Central memory CD4-positive, alpha-beta T cell (primary cell): Measurements from ENCODE around the gene MRPL40.
A peak's percentile ranks its signal among the peaks of the same experiment; 100 is the strongest.

Experiments
- DNase-seq: peaks from one replicate; pipeline ENCODE4 v3.0.0; 2022

The MRPL40 gene

GRCh38 chr22:19463491-19464469 lies 31.4 kb downstream of the MRPL40 start:
- no peak for DNase-seq

DNA sequence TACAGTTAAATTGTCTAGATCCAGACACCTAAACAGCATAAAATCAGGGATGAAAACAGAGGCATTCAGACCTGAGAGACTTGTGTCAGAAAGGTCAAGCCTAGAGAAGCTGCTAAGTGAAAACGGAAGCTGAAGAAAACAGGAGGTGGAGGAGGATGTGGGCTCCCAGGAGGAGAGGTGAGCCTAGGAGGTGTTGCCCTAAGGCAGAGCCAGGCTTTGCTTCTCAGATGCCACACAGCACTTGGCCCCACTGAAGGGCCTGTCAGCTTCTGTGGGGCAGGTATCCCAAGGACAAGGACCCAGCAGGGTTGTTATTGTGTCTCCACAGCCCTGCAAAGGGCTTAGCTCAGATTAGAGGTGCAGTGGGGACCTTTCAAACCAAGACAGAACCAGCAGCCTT lies 32.2 kb downstream of the MRPL40 start:
- no peak for DNase-seq

DNA sequence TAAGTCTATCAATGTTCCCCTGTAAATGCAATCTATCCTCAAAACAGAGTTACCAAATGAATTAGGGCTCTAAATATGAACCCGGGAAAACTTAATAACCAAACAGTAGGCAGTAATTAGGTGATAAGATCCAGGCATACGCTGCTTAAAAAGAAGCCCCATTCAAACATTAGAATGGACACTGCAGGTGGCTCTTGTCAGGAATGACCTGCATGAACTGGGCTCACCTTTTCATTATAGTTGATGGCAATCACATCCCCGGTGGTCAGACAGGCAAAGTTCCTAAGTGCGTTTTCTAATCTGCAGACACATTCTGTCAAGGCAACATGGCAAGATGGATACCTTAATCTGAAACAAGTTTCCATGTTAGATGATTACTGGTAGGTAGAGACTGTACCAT lies 32.6 kb downstream of the MRPL40 start:
- DNase-seq, result no peak

GRCh38 chr22:19466126-19466716 lies 33.9 kb downstream of the MRPL40 start:
- DNase-seq, result no peak

DNA sequence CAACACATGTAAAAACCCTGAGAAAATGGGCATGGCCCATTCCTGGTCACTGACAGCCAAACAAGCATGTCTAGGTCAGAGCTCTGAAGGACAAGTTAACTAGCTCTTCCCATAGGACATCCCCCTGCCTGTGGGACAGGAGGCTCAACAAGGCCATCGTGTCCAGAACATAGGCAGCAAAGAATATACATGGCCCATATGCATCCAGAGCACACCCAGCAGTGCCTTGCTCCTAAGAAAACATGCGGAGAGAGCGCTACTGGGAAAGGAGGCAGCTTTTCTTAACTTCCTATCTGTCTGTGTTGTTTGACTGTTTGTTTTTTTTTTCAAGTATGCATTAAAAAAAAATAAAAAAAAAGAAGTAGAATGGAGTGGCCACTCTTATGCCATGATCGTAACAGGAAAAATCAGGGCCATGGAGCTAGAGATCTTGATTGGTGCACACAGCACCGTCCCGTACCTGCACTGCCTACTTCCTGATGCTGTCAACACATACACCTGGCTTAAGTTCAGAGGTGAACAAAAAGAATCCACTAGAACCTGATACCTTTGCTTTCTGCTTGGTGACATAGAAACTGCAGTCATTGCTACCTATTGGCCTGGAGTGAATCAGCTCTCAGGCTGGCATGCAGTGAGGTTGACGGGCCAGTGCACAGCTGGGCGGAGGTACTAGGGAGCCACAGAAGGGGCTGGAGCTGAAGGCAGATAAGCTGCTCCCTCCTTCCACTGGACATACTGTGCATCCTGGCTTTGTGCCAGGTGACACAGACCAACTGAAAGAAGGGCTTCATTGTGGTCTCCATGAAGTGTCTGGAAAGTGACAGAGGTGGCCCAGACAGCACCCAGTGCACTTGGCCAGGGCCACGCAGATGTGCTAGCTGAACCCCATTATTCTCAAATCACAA lies 34.8 kb downstream of the MRPL40 start:
- no peak for DNase-seq

- DNase-seq, result no peak
Observed at GRCh38 chr22:19467912-19468311, 35.6 kb downstream of the MRPL40 start.

DNA sequence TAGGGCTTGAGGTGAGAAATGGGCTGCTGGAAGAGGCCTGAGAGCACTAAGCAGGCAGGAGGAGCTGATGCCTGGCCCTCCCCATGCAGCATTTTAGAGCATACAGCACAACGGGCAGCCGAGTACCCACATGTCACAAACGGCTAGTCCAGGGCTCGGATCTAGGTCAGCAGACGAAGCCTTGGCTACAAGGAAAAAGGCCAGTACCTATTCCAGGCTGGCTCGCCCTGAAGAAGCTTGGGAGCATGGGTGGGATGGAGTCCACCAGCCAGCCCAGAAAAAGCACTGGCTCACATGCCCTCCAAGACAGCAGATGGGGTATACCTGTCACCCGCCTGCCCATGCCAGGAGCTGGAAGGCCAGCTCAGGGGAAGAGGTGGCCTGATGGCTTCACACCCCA lies 37.1 kb downstream of the MRPL40 start:
- DNase-seq, result no peak

GRCh38 chr22:19470010-19470409 lies 37.7 kb downstream of the MRPL40 start:
- no peak for DNase-seq

- no peak for DNase-seq
Observed at GRCh38 chr22:19471572-19471971, 39.2 kb downstream of the MRPL40 start.

GRCh38 chr22:19472233-19472632 lies 39.9 kb downstream of the MRPL40 start:
- DNase-seq, result no peak

DNA sequence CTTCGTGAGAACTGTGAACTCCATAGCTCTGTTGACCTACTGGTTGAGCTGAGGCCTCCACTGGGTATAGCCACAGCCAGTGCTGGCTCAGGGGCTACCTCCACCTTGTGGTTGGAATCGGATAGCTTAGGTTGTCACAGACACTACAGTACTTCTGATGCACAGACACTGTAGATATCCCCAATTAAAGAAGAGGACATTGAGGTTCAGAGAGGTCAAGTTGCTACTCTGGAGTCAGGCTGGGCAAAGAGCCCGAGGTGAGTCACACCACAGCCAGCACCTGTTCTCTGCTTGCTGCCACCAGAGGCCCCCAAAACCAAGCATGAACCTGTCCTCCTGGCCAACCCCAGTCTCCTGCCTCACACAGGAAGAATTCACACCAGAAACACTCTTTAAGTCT lies 41.2 kb downstream of the MRPL40 start:
- no peak for DNase-seq

DNA sequence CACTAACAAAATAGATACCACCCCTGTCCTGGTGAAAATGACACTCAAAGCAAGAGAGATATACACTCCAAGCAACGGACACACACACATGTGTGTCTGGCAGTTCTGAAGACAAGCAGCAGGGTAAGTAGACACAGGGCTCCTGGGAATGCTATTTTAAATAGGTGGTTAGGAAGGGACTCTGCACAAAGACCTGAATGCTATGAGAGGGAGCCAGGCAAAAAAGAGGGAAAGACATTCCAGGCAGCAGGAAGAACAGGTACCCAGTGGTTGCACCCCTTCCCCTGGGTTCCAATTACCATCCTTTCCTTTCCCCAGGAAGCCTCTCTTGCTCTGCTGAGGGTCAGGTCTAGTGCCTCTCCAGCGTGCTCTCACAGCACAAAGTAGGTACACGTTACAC lies 43.7 kb downstream of the MRPL40 start:
- DNase-seq, result no peak

DNA sequence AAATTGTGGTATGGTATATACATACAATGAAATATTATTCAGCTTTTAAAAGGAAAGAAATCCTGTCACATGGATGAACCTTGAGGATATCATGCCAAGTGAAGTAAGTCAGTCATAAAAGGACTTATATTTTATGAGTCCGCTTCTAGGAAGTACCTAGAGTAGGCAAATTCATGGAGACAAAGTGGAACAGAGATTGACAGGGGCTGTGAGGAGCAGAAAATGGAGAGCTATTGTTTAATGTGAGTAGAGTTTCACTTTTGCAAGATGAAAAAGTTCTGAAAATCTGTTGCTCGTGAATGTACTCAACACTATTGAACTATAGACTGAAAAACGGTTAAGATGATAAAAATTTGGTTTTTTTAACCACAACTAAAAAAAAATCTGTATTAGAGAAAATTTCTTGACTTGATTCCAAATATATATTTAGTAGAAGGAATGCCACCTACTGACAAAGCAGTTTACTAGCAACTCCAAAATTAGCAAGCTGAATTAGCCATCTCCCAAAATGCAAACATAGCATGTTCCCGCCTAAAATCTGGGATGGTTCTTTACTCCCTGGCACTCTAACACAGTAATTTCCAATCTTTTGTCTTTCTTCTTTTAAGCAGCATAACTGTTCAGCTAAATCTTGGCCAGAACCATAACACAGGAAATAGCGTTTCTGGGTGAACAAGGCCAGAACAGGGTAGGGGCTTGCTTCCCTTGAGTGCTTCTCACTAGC lies 45.1 kb downstream of the MRPL40 start:
- peak; percentile 8 for DNase-seq

- peak; percentile 18 for DNase-seq
Observed at GRCh38 chr22:19478045-19478900, 45.9 kb downstream of the MRPL40 start.

DNA sequence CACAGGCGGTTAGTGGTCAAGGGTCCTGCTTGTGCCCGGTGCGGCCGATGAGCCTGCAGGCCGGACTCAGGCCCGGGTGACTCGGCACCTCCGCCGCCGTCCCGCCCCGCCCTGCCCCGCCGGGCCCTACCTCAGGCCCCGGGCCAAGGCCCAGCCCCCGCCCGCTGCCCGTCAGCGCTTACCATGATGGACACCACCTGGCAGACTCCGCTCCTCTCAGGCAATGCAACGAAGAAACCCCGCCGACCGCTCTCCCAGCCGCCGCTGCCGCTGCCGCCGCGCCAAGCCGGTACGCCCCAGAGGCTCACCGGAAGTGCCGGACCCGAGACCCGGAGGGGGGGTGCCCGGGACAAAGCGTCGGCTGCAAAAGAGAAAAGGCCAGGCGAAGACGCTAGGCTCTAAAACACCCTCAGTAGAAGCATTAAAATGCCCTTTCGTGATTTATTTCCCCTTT lies 46.6 kb downstream of the MRPL40 start, which contains the start of gene UFD1:
Gene UFD1 (minus strand): TSS at position 293 of the 454 bp plus-strand sequence. CDS start 108 bp downstream, at position 185.
- peak; percentile 80 for DNase-seq

GRCh38 chr22:19479355-19480172 lies 47.2 kb downstream of the MRPL40 start, which contains the start of gene CDC45:
Gene CDC45, plus strand, starts transcription at chr22:19479920. Its CDS starts 49 bp downstream, at chr22:19479969.
- peak; percentile 94 for DNase-seq

GRCh38 chr22:19480173-19480568 lies 47.8 kb downstream of the MRPL40 start:
- DNase-seq, result no peak

GRCh38 chr22:19480789-19481188 lies 48.4 kb downstream of the MRPL40 start:
- no peak for DNase-seq

GRCh38 chr22:19482297-19482696 lies 50.0 kb downstream of the MRPL40 start:
- DNase-seq, result no peak
